ENCODE results near the gene DTD1. TPM values are rescaled to one million over a fixed set of nuclear protein-coding genes. Genes with fewer than 3 reads are reported as not detected.

DTD1 gene
- total RNA-seq, 2 donors from 2014 or later: 15.5 to 16.9 TPM

- Histone ChIP-seq H3K9me3 (no peaks in the 10 kb centered on the region), H3K36me3 (no peaks in the 10 kb centered on the region), H3K4me3 (no peak overlapping the region), H3K4me1 (peaks cover 0 to 3% of the 10 kb centered on the region in 2 donors), H3K27ac (no peak overlapping the region), H3K27me3 (no peaks in the 10 kb centered on the region)
- TF ChIP-seq CTCF (IDR thresholded peaks at IDR 0.05): no peak
- DNase-seq (ENCODE audit: low spot score): no peak
These were observed 134.5 kb downstream of the DTD1 start for GRCh38 chr20:18722371-18722770.

- H3K9me3 ChIP-seq: no peaks in the 10 kb centered on the region
- TF ChIP-seq CTCF (IDR thresholded peaks at IDR 0.05): no peak
These were observed 136.2 kb downstream of the DTD1 start for GRCh38 chr20:18724077-18724476.

GRCh38 chr20:18724788-18725464, 137.1 kb downstream of the DTD1 start:
- no peak for DNase-seq (ENCODE audit: low spot score)
- H3K9me3 ChIP-seq: no peaks in the 10 kb centered on the region
- H3K27me3 ChIP-seq: no peaks in the 10 kb centered on the region
- H3K36me3 ChIP-seq: no peaks in the 10 kb centered on the region
- H3K27ac ChIP-seq: no peak overlapping the region
- peaks cover 0 to 3% of the 10 kb centered on the region in 2 donors for H3K4me1 ChIP-seq
- no peak for TF ChIP-seq CTCF (IDR thresholded peaks at IDR 0.05)
- no peak overlapping the region for H3K4me3 ChIP-seq

More at GRCh38 chr20:18724077-18724476, 136.2 kb downstream of the DTD1 start:
- Histone ChIP-seq H3K27ac (no peak overlapping the region), H3K27me3 (no peaks in the 10 kb centered on the region), H3K4me1 (peaks cover 0 to 3% of the 10 kb centered on the region in 2 donors), H3K4me3 (no peak overlapping the region), H3K36me3 (no peaks in the 10 kb centered on the region)
- no peak for DNase-seq (ENCODE audit: low spot score)

- Histone ChIP-seq H3K27ac (no peak overlapping the region), H3K36me3 (no peaks in the 10 kb centered on the region), H3K27me3 (no peaks in the 10 kb centered on the region), H3K4me3 (no peak overlapping the region), H3K9me3 (no peaks in the 10 kb centered on the region), H3K4me1 (peaks cover 0 to 2% of the 10 kb centered on the region in 2 donors)
- no peak for TF ChIP-seq CTCF (IDR thresholded peaks at IDR 0.05)
- no peak for DNase-seq (ENCODE audit: low spot score)
These were observed 139.2 kb downstream of the DTD1 start for GRCh38 chr20:18727032-18727508.

GRCh38 chr20:18728165-18728869, 140.5 kb downstream of the DTD1 start:
- no peak for DNase-seq (ENCODE audit: low spot score)
- no peaks in the 10 kb centered on the region for H3K9me3 ChIP-seq
- TF ChIP-seq CTCF (IDR thresholded peaks at IDR 0.05): no peak
- no peaks in the 10 kb centered on the region for H3K36me3 ChIP-seq
- no peaks in the 10 kb centered on the region for H3K4me1 ChIP-seq
- no peak overlapping the region for H3K27ac ChIP-seq
- H3K27me3 ChIP-seq: no peaks in the 10 kb centered on the region
- no peak overlapping the region for H3K4me3 ChIP-seq
